ENCODE results near the gene CD86. TPM values are rescaled to one million over a fixed set of nuclear protein-coding genes. Genes with fewer than 3 reads are reported as not detected.
"Not testable (repeated sequence)": the region's sequence is repeated elsewhere in the genome, so short reads cannot be mapped to it uniquely, and the experiment has no call there.

Gene CD86
- total RNA-seq, 4 donors from 2014 or later = 0.92 to 2.4 (median 1.6) TPM

DNA sequence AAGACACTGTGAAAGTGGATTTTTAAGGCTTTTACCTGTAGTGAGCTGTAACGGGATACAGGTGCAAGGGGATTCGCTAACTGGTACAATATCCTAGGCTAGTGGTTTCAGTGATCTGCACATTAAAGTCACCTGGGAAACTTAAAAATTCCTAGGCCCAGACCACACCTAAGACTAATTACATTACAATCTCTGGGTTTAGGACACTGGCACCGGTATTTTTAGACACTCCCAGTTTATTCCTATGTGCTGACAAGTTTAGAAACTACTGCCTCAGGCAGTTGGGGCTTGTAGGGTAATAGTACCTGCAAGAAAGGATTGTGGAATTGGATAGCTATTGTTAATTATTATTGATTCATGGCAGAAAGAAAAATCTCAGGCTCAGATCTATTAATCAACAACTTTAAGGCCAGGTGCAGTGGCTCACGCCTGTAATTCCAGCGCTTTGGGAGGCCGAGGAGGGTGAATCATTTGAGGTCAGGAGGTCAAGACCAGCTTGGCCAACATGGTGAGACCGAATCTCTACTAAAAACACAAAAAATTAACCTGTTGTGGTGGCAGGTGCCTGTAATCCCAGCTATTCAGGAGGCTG is 77.9 kb downstream of the CD86 start:
- no peak overlapping the region for H3K4me3 ChIP-seq

DNA sequence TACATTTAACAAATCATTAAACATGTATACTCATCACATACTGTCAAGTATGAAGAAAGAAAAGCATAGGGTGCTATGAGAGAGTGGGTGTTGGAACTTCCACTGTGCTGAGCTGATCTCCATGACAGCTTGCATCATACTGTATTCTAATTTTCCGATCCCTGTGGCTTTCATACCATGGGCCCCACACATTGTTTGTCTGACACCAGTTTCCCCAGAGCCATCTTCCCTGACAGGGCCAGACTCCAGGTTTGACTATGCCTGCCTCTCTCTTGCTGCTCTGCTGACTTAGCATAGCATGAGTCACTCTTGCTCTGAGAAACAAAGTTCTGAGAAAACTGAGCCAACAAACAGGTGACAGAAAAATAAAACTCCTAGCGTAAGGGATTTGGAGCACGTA is 91.3 kb downstream of the CD86 start:
- ATAC-seq (no peak), DNase-seq (no peak)
- H3K36me3 ChIP-seq = no peaks in the 10 kb centered on the region
- no peak overlapping the region for H3K4me3 ChIP-seq
- in situ Hi-C loops (cut with MboI; ENCODE audit: low sequenced_read_pairs in 4 of 4) = no loop called here
- no peaks in the 10 kb centered on the region for H3K27me3 ChIP-seq
- no peak for TF ChIP-seq POLR2A (IDR thresholded peaks at IDR 0.05)
- TF ChIP-seq, protein P1, sequence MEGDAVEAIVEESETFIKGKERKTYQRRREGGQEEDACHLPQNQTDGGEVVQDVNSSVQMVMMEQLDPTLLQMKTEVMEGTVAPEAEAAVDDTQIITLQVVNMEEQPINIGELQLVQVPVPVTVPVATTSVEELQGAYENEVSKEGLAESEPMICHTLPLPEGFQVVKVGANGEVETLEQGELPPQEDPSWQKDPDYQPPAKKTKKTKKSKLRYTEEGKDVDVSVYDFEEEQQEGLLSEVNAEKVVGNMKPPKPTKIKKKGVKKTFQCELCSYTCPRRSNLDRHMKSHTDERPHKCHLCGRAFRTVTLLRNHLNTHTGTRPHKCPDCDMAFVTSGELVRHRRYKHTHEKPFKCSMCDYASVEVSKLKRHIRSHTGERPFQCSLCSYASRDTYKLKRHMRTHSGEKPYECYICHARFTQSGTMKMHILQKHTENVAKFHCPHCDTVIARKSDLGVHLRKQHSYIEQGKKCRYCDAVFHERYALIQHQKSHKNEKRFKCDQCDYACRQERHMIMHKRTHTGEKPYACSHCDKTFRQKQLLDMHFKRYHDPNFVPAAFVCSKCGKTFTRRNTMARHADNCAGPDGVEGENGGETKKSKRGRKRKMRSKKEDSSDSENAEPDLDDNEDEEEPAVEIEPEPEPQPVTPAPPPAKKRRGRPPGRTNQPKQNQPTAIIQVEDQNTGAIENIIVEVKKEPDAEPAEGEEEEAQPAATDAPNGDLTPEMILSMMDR (IDR thresholded peaks at IDR 0.05 in 4 of 5, conservative IDR thresholded peaks at IDR 0.05 in 1 of 5) = no peak
- no peak overlapping the region for H3K27ac ChIP-seq
- no peaks in the 10 kb centered on the region for H3K9me3 ChIP-seq
- H3K4me1 ChIP-seq = no peaks in the 10 kb centered on the region
- intact Hi-C loops (cut with DNase I; ENCODE audit: low total_unique reads) = no loop called here

More for the DNA sequence above, 77.9 kb downstream of the CD86 start:
- Histone ChIP-seq H3K9me3 (no peaks in the 10 kb centered on the region), H3K4me1 (no peaks in the 10 kb centered on the region), H3K27ac (no peak overlapping the region), H3K36me3 (no peaks in the 10 kb centered on the region), H3K27me3 (no peaks in the 10 kb centered on the region)
- intact Hi-C loops (cut with DNase I; ENCODE audit: low total_unique reads) = no loop called here
- ATAC-seq = no peak
- DNase-seq = no peak
- no peak for TF ChIP-seq POLR2A (IDR thresholded peaks at IDR 0.05)
- TF ChIP-seq, protein P1 (IDR thresholded peaks at IDR 0.05 in 4 of 5, conservative IDR thresholded peaks at IDR 0.05 in 1 of 5) = no peak
- in situ Hi-C loops (cut with MboI; ENCODE audit: low sequenced_read_pairs in 4 of 4) = no loop called here

DNA sequence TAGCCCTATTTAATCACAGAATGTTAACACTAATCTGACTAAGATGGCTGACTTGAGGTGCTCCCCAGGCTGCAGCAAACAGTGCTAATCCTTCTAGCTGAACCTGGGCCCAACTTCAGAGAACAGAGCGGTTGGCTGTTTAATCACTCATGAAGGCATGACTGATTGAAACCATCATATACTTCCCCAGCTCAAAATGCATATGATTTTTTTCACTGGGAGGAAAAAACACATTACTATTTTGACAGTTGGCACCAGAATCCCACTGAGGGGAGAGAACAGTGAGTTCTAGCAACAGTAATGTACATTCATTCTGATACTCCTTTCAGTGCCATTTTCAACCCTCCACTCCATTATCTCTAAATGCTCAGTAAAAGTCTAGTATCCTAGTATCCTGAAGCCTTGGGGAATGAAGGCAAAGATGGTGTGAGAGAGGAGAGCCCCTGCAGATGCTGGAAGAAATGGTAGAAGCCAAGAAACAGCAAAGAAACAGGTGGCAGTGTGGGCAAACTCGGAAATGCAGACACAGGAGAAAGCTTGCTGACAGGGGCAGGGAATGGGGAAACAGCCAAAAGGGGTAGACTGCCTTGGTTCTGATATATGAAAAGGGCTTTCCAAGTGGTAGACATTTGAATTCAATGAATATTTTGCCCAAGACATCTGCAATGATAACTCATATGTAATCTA is 93.9 kb downstream of the CD86 start:
- DNase-seq (no peak), ATAC-seq (no peak)
- Histone ChIP-seq H3K36me3 (no peaks in the 10 kb centered on the region), H3K27ac (no peak overlapping the region), H3K9me3 (no peaks in the 10 kb centered on the region), H3K27me3 (no peaks in the 10 kb centered on the region), H3K4me3 (no peak overlapping the region), H3K4me1 (no peaks in the 10 kb centered on the region)
- in situ Hi-C loops (cut with MboI; ENCODE audit: low sequenced_read_pairs in 4 of 4) (no loop called here), intact Hi-C loops (cut with DNase I; ENCODE audit: low total_unique reads) (no loop called here)
- no peak for TF ChIP-seq POLR2A (IDR thresholded peaks at IDR 0.05)

DNA sequence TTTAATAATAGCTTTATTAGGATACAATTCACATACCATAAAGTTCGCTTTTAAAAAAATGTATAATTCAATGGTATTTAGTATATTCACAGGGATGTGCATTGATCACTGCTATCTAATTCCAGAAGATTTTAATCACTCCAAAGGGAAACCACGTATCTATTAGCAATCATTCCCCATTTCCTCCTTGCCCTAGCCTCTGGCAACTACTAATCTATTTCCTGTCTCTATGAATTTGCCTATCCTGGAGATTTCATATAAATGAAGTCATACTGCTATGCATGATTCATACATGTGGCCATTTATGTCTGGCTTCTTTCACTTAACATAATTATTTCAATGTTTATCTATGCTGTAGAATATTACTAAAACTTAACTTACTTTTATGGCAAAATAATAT is 96.3 kb downstream of the CD86 start:
- Histone ChIP-seq H3K4me1 (no peaks in the 10 kb centered on the region), H3K36me3 (no peaks in the 10 kb centered on the region), H3K27ac (no peak overlapping the region), H3K4me3 (no peak overlapping the region), H3K27me3 (no peaks in the 10 kb centered on the region), H3K9me3 (peaks cover 0 to 7% (median 0%) of the 10 kb centered on the region in 3 donors)
- TF ChIP-seq POLR2A (IDR thresholded peaks at IDR 0.05) = no peak
- TF ChIP-seq, protein P1 (IDR thresholded peaks at IDR 0.05 in 4 of 5, conservative IDR thresholded peaks at IDR 0.05 in 1 of 5) = no peak
- intact Hi-C loops (cut with DNase I; ENCODE audit: low total_unique reads) = no loop called here
- in situ Hi-C loops (cut with MboI; ENCODE audit: low sequenced_read_pairs in 4 of 4) = no loop called here
- ATAC-seq (no peak), DNase-seq (no peak)

DNA sequence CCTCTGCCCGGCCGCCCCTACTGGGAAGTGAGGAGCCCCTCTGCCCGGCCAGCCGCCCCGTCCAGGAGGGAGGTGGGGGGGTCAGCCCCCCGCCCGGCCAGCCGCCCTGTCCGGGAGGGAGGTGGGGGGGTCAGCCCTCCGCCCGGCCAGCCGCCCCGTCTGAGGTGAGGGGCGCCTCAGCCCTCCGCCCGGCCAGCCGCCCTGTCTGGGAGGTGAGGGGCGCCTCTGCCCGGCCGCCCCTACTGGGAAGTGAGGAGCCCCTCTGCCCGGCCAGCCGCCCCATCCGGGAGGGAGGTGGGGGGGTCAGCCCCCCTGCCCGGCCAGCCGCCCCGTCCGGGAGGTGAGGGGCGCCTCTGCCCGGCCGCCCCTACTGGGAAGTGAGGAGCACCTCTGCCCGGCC is 109.8 kb downstream of the CD86 start:
- H3K36me3 ChIP-seq; DNase-seq; H3K9me3 ChIP-seq; intact Hi-C loops (cut with DNase I; ENCODE audit: low total_unique reads); H3K4me1 ChIP-seq; H3K27ac ChIP-seq; H3K27me3 ChIP-seq; ATAC-seq; in situ Hi-C loops (cut with MboI; ENCODE audit: low sequenced_read_pairs in 4 of 4); H3K4me3 ChIP-seq: not testable (repeated sequence)

All from gastrocnemius medialis (tissue), 4 donors.